ENCODE measurements around the gene TSGA10.
"Not testable (repeated sequence)": the region's sequence is repeated elsewhere in the genome, so short reads cannot be mapped to it uniquely, and the experiment has no call there.

TSGA10 gene

GRCh38 chr2:99154643-99155536, at the start of gene TSGA10, which contains the start of gene LIPT1:
Gene TSGA10 (minus strand): TSS chr2:99154942. CDS start chr2:99109439, 45,503 bp downstream.
Gene LIPT1 (plus strand): TSS chr2:99154967. CDS start chr2:99161958, 6,991 bp downstream.
- peak; percentile 91 for DNase-seq (ENCODE audit: low read depth)

- DNase-seq (ENCODE audit: low read depth) = no peak
These were observed 47.4 kb upstream of the TSGA10 start for GRCh38 chr2:99201959-99202678.

- DNase-seq (ENCODE audit: low read depth) = no peak
These were observed 45.5 kb upstream of the TSGA10 start for GRCh38 chr2:99200076-99200800.

- no peak for DNase-seq (ENCODE audit: low read depth)
These were observed 43.5 kb upstream of the TSGA10 start for GRCh38 chr2:99198103-99198841.

DNA sequence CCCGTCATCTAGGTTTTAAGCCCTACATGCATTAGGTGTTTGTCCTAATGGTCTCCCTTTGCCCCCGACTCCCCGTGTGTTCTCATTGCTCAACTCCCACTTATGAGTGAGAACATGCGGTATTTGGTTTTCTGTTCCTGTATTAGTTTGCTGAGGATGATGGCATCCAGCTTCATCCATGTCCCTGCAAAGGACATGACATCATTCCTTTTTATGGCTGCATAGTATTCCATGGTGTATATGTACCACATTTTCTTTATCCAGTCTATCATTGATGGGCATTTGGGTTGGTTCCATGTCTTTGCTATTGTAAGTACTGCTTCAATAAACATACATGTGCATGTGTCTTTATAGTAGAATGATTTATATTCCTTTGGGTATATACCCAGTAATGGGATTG, 37.6 kb upstream of the TSGA10 start:
- DNase-seq (ENCODE audit: low read depth) = not testable (repeated sequence)

DNA sequence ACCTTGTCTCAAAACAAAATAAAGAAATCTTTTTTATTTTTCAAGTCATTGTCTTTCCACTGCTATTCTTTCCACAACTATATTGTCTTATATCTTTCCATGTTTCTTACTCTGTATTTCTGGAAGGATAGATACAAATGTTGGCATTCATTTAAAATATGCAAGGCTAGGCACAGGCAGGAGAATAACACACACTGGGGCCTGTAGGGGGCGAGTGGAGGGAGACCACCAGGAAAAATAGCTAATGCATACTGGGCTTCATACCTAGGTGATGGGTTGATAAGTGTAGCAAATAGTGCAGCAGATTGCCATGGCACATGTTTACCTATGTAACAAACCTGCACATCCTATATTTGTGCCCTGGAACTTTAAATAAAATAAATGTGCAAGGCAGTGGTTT, 35.8 kb upstream of the TSGA10 start:
- no peak for DNase-seq (ENCODE audit: low read depth)

GRCh38 chr2:99188357-99188756, 33.6 kb upstream of the TSGA10 start:
- DNase-seq (ENCODE audit: low read depth) = no peak

- no peak for DNase-seq (ENCODE audit: low read depth)
These were observed 32.3 kb upstream of the TSGA10 start for GRCh38 chr2:99187011-99187410.

GRCh38 chr2:99184811-99185210, 30.1 kb upstream of the TSGA10 start:
- no peak for DNase-seq (ENCODE audit: low read depth)

DNA sequence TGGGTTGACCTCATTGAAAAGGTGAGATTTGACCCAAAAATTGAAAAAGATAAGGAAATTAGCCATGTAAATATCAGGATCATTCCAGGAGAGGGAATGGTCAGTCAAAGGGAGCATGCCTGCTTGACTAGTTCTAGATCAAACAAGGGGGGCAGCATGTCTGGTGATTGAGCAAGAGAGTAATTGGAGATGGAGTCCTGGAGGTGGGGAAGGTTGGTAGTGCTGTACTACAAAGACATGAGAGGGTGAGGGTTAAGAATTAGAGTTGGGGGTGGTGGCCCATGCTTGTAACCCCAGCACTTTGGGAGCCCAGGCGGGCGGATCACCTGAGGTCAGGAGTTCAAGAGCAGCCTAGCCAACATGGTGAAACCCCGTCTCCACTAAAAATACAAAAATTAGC, 28.3 kb upstream of the TSGA10 start:
- DNase-seq (ENCODE audit: low read depth) = no peak

- DNase-seq (ENCODE audit: low read depth) = no peak
These were observed 26.9 kb upstream of the TSGA10 start for GRCh38 chr2:99181624-99182000.

GRCh38 chr2:99180755-99181623, 26.2 kb upstream of the TSGA10 start, which contains the start of the genes MITD1 and MRPL30:
Gene MITD1 (minus strand): TSS chr2:99181058. CDS start chr2:99180981, 77 bp downstream.
Gene MRPL30 (plus strand): TSS chr2:99181184. CDS start chr2:99186204, 5,020 bp downstream.
- peak; percentile 83 for DNase-seq (ENCODE audit: low read depth)

- no peak for DNase-seq (ENCODE audit: low read depth)
These were observed 16.8 kb upstream of the TSGA10 start for GRCh38 chr2:99171377-99172140.

- no peak for DNase-seq (ENCODE audit: low read depth)
These were observed 14.8 kb upstream of the TSGA10 start for GRCh38 chr2:99169534-99169933.

DNA sequence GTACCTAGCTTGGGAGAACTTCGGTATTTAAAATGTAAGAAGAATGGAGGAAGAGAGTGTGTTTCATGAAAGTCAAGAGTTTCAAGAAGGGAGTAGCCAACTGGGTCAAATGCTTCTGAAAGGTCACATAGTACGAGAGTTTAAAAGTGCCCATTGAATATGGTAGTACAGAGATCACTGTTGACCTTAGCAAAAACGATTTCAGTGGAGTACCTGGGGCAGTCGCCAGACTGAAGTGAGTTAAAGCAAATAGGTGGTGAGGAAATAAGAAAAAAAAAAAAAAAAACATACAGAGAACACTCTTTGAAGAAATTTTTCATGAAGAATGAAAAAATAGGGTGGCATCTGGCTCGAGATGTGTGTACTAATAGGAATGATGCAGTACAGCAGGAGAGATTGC, 11.5 kb upstream of the TSGA10 start:
- DNase-seq (ENCODE audit: low read depth) = no peak

DNA sequence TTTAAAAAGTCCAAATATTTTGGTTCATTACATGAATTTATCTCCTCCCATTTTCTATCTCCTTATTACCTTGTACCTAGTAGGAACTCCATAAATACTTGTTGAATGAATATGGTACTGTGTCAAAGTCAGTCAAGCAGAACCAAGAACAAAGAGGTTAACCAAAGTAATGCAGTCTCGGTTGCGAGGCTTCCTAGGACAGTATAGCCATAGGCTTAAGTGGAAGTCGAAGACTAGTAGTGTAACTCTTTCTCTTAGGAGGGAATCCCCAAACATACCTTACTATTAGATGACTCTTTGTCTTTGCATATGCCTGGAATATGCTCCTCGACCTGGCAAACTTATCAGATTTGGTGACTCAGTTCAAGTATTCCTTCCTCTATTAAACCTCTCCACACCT, 4.9 kb upstream of the TSGA10 start:
- DNase-seq (ENCODE audit: low read depth) = no peak

DNA sequence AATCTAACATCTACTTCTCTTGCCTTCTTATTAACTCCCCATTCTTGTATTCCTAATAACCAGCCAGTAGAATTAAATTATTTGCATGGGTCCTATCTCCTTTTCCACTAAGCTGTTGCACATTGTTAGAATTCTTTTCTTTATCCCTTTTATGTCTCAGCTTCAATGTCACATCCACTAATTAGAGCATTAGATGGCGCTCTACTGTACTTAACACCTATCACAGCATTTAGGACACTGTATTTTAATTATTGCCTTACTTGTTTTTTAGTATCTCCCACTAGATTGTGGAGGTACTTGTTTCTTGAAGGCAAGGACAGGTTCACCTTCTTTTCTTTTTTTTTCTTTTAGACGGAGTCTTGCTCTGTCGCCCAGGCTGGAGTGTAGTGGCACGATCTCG, 3.9 kb upstream of the TSGA10 start:
- no peak for DNase-seq (ENCODE audit: low read depth)

DNA sequence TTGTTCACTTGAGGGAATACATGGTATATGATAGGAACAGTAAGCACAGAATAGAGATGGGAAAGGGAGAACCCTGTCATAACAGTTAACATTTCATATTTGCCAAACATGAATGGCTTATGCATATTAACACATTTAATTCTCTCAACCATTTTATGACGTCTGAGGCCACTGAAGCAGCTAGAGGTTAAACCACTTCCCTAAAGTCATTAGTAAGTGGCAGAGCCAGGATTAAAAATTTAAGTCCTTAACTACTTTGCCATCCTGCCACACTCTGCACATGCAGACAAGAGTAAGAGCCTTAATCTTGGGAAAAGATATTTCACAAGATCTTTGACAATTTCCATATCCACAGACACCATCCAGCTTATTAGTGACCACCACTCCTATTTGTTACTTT, 2.1 kb upstream of the TSGA10 start:
- no peak for DNase-seq (ENCODE audit: low read depth)

GRCh38 chr2:99153921-99154604, 679 bp downstream of the TSGA10 start:
- DNase-seq (ENCODE audit: low read depth) = no peak

All from activated T-helper 9 cell treated with anti-CD3 and anti-CD28 coated beads, Interleukin-2, amount 50 U/mL, for 16 hours (primary cell).